ENCODE results near the gene EAPP.
"Not testable (repeated sequence)": the region's sequence is repeated elsewhere in the genome, so short reads cannot be mapped to it uniquely, and the experiment has no call there.

EAPP gene, protein sequence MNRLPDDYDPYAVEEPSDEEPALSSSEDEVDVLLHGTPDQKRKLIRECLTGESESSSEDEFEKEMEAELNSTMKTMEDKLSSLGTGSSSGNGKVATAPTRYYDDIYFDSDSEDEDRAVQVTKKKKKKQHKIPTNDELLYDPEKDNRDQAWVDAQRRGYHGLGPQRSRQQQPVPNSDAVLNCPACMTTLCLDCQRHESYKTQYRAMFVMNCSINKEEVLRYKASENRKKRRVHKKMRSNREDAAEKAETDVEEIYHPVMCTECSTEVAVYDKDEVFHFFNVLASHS

DNA sequence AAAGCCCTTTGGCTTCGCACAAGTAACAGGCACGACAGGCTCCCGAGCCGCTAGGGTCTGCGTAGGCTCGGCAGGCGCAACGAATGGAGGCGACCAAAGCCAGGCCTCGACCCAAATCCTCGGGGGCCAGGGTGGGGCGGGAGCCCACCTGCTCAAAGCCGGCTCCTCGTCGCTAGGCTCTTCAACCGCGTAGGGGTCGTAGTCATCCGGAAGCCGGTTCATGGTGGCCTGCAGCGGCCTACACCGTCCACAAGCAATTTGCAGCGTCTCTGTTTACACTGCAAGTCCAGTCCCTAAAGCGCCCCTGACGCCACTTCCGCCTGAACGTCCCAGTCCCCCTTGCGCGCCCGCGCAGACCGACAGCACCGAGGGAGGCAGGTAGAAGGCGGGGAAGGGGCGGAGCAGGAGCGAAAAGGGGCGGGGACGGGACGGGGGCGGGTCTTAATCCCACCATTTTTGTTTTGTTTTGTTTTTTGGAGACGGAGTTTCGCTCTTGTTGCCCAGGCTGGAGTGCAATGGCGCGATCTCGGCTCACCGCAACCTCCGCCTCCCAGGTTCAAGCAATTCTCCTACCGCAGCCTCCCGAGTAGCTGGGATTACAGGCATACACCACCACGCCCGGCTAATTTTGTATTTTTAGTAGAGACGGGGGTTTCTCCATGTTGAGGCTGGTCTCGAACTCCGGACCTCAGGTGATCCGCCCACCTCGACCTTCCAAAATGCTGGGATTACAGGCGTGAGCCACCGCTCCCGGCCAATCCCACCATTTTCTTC lies at the start of gene EAPP:
Gene EAPP (minus strand): TSS at position 295 of the 774 bp plus-strand sequence. CDS start 73 bp downstream, at position 222.
- no peak for DNase-seq

GRCh38 chr14:34583525-34583924 lies 44.0 kb upstream of the EAPP start:
- DNase-seq: no peak

- no peak for DNase-seq
Measured at GRCh38 chr14:34582117-34582680, 42.7 kb upstream of the EAPP start.

DNA sequence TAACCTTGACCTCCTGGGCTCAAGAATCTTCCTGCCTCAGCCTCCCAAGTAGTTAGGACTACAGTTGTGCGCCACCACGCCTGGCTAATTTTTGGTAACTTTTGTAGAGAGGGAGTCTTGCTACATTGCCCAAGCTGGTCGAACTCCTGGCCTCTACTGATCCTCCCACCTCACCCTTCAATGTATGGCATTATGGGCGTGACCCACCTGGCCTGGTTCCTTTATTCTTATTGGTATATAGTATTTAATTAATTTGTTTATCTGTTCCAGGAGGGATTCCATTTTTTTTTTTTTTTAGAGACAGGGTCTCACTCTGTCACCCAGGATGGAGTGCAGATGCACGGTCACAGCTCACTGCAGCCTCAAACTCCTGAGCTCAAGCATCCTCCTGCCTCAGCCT lies 40.9 kb upstream of the EAPP start:
- no peak for DNase-seq

DNA sequence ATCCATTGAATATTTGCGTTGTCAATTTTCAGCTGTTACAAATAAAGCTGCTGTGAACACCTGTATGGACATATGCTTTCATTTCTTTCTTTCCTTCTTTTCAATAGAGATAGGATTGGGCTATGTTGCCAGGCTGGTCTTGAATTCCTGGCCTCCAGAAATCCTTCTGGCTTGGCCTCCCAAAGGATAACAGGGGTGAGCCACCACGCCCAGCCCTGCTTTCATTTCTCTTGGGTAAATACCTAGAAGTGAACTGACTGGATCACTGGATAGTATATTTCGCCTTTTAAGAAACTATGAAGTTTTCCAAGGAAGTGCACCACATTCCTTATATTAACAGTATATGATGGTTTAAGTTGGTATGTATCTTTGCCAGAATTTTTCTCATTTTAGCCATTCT lies 32.3 kb upstream of the EAPP start:
- DNase-seq: no peak

DNA sequence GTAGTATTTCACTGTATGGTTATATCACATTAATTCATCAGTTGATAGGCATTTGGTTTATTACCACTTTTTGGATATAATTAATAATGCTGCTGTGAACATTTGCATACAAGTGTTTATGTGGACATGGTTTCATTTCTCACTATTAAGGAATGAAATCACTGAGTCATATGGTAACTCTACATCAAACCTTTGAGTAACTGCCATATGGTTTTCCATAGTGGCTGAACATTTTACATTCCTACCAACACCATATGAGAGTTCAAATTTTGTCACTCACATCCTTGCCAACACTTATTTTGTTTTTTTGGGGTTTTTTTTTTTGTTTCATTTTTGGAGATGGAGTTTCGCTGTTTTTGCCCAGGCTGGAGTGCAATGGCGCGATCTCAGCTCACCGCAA lies 30.2 kb upstream of the EAPP start:
- DNase-seq: no peak

DNA sequence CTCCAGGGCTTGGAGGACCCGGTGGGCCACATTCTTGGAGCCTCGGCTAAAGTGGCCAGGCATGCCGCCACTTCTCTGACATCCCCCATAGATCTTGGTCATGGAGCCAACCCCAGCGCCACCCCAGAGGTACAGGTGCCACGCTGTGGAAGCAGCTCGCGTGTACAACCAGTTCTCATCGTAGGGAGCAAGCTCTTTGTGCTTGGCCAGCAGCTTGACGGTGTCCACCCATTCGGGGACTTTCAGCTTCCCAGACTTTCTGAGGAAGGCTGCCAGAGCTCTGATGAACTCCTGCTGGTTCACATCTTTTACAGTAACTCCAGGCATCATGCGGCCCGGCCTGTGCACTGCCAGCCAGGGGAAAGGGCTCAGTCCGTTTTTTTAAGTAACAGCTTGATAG lies 29.3 kb upstream of the EAPP start:
- DNase-seq: no peak

- no peak for DNase-seq
Measured at GRCh38 chr14:34562776-34563150, 23.3 kb upstream of the EAPP start.

DNA sequence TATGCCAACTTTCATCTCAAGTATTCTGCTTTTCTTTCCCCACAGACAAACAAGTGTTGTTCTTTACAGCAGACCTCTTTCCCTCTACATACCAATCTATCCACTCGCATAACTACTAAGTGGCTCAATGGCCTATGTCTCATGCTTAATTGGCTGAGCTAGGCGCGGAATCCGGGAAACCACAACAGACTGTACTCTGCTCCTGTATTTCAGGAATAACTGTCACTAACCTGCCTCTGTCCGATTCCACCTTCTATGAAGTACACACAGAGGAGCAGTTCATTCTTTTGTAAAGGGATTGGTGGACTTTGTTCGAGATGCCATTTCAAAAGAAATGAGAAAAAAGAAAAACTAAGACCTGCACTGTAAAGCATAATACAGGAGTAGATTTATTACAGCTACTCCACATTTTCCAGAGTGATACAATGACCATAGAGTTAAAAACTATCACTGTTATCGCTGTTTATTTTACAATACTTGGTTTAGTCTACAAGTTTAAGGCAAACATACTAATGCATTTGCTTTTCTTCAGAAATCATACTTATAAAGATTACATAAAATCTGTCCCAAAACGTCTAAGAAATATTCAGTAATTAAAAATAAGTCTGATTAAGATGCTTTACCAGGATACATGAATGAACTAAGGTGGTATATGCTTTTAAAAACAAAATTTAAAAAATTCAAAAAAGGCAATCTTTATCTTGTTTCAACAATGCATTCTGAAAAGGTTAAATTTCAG lies 22.7 kb upstream of the EAPP start:
- not testable (repeated sequence) for DNase-seq

DNA sequence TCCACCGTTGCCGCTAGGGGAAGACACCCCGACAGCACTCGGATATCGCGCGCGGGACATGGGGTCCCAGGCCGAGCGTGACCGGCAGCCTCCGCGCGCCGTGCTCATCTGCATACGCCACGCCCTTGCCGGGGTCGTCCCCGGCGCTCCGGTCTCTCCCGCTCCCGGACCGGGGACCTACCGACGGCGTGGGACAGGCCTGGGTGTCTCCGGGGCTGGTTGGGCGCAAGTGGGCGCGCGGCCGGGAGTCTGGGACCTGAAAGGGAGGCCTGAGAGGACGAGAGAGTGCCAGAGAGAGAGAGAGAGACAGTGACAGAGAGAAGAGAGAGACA lies 17.0 kb upstream of the EAPP start:
- not testable (repeated sequence) for DNase-seq

DNA sequence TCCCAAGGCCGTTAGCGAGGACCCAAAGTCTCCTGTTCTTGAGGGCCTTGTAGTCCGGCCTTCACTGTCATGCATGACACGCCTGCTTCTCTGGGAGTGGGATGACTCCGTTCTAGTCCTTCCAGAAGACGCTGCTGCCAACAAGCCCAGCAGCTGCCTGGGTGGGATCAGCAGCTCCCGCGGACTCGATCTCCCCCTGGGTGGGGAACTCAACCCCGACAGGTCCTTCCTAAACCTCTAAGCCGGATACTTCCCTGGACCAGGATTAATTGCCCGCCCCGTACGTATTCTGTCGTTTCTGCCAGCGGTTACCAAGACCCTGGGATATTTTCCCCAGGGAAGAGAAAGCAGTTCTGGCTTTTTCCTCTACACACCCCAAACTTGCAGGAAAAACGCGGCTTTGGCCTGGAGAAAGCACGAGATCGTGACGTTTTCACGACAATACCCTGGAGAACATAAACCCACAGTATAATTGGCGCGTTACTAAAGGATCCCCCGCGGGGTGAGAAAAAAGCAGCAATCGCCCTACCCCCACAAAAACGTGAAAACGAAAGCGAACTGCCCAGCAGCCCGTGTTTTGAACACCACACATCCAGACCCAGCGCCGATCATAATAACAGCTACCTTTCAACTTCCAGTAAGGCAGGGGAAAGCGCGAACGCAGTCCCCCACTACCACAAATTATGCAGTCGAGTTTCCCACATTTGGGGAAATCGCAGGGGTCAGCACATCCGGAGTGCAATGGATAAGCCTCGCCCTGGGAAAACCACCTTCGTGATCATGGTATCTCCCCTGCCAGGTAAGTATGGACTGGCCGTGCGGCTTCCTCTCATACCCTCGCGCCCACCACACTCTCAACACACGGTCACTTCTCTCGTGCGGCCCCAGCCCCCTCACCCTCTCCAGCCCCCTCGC lies 16.3 kb upstream of the EAPP start:
- DNase-seq: not testable (repeated sequence)

DNA sequence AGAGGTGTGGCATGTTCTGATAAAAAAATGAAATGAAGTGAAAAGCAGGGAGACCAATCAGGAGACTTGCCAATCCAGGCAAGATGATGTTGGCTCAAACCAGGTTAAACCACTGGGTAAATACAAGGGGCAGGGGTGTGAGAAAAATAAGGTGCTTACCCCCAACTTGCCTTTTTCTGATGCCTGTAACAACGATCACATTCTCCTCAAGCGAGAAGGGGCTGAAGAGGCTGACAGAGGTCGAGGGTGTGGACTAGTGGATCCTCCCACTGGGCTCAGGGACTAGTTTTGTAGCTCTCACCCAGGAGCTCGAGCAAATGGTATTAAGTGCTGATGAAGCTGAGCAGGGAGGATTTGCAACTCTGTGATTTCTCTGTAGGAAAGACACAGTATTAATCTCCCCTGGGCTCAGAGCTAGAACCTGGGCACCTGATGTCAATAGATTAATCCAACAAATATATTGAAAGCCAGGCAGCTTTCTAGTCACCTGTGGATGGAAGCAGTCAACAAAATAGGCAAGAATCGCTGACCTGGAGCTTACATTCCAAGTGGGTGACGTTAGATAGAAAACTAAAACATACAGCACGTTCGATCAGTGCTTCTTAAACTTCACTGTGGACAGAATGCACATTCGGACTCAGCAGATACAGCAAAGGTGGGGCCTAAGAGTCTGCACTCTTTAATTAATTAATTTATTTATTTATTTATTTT lies 15.2 kb upstream of the EAPP start:
- DNase-seq: no peak

- DNase-seq: not testable (repeated sequence)
Measured at GRCh38 chr14:34549276-34549966, 9.9 kb upstream of the EAPP start.

GRCh38 chr14:34548472-34548981 lies 9.0 kb upstream of the EAPP start:
- no peak for DNase-seq

GRCh38 chr14:34547136-34547520 lies 7.6 kb upstream of the EAPP start:
- not testable (repeated sequence) for DNase-seq

DNA sequence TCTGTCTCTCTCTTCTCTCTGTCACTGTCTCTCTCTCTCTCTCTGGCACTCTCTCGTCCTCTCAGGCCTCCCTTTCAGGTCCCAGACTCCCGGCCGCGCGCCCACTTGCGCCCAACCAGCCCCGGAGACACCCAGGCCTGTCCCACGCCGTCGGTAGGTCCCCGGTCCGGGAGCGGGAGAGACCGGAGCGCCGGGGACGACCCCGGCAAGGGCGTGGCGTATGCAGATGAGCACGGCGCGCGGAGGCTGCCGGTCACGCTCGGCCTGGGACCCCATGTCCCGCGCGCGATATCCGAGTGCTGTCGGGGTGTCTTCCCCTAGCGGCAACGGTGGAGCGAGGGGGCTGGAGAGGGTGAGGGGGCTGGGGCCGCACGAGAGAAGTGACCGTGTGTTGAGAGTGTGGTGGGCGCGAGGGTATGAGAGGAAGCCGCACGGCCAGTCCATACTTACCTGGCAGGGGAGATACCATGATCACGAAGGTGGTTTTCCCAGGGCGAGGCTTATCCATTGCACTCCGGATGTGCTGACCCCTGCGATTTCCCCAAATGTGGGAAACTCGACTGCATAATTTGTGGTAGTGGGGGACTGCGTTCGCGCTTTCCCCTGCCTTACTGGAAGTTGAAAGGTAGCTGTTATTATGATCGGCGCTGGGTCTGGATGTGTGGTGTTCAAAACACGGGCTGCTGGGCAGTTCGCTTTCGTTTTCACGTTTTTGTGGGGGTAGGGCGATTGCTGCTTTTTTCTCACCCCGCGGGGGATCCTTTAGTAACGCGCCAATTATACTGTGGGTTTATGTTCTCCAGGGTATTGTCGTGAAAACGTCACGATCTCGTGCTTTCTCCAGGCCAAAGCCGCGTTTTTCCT lies 7.0 kb upstream of the EAPP start:
- not testable (repeated sequence) for DNase-seq

DNA sequence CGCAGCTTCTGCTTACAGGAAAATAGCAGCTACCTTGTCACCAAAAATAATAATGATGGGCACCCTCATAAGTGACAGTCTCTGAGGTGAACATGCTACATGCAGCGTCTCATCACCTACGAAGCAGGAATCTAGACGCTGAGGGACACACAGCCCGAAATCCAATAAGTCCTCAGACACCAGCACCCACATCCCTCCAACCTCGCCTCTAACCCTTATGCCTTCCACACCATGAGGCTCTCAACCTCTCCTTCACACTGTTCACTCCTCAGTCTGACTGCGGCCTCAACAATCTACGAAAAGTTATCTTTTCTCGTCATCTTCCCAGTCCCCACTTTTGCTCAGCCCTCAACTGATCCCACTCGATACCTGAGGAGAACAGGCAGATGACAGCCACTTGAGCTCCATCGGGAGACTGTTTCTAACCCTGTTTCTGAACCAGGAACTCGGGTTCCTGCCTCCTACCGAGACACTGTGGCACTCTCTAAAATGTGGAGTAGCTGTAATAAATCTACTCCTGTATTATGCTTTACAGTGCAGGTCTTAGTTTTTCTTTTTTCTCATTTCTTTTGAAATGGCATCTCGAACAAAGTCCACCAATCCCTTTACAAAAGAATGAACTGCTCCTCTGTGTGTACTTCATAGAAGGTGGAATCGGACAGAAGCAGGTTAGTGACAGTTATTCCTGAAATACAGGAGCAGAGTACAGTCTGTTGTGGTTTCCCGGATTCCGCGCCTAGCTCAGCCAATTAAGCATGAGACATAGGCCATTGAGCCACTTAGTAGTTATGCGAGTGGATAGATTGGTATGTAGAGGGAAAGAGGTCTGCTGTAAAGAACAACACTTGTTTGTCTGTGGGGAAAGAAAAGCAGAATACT lies 919 bp upstream of the EAPP start:
- DNase-seq: not testable (repeated sequence)

- no peak for DNase-seq
Measured at GRCh38 chr14:34538871-34539406, 562 bp downstream of the EAPP start.

GRCh38 chr14:34538096-34538495 lies 1.4 kb downstream of the EAPP start:
- DNase-seq: not testable (repeated sequence)
